HG02885 (cell line): ENCODE data around the gene KRT84.
"Not testable (repeated sequence)": the region's sequence is repeated elsewhere in the genome, so short reads cannot be mapped to it uniquely, and the experiment has no call there.

ENCODE experiments used
- ATAC-seq: cut with Tn5 transposase; IDR thresholded peaks from one replicate; pipeline ENCODE4 v1.9.1; 2021; ENCODE audit warnings: mild to moderate bottlenecking; ENCODE audit not compliant: unreplicated experiment, poor library complexity

Gene KRT84

GRCh38 chr12:52413202-52413601 lies 27.8 kb upstream of the KRT84 start:
- no peak for ATAC-seq

DNA sequence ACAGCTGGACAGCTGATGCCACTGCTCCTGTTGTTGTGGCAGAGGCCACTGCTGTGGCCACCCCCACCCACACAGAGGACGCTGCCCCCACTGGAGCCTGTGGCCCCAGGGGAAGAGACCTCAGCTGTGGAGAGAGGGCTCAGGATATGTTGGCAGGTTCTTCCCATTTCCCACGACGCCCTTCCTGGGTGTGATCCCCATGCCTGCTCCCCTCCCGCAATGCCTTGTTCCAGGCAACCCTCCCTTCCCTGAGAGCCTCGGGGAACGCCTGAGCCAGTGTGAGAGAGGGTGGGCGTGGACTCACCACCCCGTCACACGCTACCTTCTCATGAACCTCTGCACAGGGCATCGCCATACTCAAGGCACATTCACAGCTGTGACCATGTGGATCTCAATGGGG lies 26.4 kb upstream of the KRT84 start:
- no peak for ATAC-seq

DNA sequence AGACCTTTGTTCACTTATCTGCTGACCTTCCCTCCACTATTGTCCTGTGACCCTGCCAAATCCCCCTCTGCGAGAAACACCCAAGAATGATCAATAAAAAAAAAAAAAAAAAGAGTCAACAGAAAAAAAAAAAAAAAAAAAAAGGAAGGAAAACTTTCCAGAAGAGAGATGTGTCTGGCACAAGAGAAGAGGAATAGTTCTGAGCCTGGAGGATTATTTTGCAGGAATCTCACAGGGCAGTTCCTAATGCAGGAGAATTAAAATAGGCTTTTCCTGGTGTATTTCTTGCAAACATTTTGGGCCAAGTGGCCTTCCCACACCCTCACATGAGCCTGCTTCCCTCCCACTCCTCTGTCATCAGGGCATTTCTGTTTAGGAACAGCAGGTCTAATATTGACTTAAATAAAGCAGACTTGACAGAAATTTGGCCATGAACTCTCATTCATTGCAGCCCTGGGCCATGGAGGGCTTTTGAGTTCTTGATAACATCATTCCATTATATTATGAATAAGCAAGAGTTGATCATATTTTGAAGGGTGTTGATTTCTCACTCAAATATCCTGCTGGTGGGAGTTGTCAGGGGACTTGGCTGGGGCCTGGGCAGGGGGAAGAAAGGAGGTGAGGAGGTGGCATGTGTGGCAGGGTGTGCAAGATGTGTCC lies 25.3 kb upstream of the KRT84 start:
- not testable (repeated sequence) for ATAC-seq

GRCh38 chr12:52407918-52408317 lies 22.5 kb upstream of the KRT84 start:
- no peak for ATAC-seq

DNA sequence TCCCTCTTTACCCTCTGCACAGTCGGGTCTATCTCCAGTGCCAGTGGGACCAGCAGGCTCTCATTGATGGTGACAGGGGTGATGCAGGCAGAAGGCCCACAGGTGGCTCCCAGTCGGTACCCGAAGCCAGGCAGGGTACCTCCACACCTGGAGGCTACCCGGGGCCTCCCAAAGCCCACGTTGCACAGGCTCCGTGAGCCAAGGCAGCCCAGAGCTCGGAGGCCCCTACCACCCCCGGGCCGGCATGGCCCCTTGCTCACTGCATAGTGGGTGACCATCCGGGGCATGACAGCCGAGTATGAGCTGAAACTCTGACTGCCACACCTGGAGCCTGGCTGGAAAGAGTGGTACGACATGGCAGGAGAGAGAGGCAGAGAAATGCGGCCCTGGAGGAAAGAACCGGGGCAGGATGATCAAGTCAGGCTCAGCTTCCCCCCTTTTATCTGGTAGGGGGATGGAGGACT lies 20.5 kb upstream of the KRT84 start, which contains the start of gene KRT82:
KRT82 (minus strand) TSS at position 414 of the 464 bp plus-strand sequence; CDS start at position 356, 58 bp downstream.
- no peak for ATAC-seq

- no peak for ATAC-seq
Measured at GRCh38 chr12:52404951-52405350, 19.5 kb upstream of the KRT84 start.

- ATAC-seq: no peak
Measured at GRCh38 chr12:52403561-52403960, 18.1 kb upstream of the KRT84 start.

DNA sequence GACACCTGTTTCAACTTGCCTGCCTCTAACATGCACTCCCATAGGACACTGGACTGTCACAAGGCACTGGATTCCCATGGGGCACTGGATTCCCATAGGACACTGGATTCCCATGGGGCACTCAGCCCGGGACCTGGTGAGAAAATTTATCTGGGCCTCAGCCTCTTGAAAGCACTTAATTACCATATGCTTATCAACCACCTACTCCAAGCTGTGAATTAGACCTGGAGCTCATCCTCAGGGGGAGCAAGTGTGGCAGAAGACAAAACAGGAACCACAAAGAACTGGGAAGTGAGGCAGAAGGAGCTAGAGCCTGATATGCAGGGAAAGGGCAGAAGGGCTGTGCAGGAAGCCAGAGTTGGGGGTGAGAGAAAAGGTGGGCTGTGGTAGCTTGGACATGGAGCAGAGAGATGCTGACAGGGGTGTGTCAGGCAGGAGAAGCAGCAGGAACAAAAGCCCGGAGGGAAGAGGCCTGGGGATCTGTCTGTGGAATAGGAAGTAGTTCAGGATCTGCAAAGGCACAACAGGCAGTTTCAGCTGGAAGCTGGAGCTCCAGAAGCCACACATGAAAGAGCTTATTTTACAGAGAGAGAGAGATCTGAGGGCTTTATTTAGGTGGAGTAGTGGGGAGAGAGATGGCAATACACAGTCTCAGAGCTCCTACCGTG lies 17.6 kb upstream of the KRT84 start:
- no peak for ATAC-seq

GRCh38 chr12:52402377-52402776 lies 16.9 kb upstream of the KRT84 start:
- ATAC-seq: no peak

DNA sequence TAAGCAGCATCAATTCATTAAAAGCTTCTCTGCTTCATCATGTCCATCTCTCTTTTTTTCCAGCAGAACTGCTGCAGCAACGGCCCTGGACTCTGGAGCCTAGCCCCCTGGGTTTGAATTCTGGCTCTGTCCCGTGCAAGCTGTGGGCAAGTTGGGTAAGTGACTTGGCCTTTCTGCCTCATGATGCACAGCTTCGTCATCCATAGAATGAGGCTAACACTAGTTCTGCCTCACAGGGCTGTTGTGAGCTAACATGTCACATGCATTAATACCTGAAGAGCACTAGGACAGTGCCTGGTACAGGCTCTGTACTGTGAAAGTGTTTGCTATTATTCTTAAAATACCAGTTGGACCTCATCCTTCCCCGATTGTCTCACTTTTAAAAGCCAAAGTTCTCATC lies 16.5 kb upstream of the KRT84 start:
- ATAC-seq: no peak

GRCh38 chr12:52401526-52401925 lies 16.1 kb upstream of the KRT84 start:
- ATAC-seq: no peak

DNA sequence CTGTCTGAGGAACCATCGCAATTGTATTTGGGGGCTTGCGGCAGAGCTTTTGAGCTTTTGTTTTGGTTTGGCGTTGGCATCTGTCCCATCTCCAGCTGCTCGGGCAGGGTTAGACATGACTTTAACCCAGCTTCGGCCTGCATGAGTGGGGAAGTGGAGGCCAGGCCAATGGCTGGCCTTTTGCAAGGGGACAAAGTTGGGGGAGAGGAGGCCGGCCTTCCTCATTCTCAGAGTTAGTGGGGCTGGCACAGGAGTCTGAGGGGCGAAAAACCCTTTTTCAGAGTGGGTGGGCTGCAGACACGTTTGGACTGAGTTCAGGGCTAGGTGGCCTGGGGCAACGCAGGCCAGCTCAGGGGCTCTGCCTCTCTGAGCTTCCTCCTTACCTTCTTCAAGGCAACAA lies 15.5 kb upstream of the KRT84 start:
- ATAC-seq: no peak

- no peak for ATAC-seq
Measured at GRCh38 chr12:52399756-52400155, 14.3 kb upstream of the KRT84 start.

DNA sequence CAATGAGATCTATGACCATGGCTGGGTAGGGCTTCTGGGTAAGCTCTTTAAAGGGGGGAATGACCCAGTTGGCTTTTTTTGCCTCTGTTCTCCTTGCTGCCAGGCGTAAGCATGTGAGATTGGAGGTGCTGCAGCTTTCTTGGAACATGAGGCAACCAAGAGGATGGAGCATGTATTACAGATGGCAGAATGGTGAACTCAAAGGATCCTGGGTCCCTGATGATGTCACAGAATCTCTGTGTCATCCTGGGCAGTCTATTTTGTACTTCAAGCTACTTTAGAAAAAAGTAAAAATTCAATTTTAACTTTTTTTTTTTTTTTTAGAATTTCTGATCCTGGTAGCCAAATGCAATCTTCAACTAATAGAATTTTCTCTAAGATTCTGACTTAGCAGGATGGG lies 12.7 kb upstream of the KRT84 start:
- ATAC-seq: no peak

DNA sequence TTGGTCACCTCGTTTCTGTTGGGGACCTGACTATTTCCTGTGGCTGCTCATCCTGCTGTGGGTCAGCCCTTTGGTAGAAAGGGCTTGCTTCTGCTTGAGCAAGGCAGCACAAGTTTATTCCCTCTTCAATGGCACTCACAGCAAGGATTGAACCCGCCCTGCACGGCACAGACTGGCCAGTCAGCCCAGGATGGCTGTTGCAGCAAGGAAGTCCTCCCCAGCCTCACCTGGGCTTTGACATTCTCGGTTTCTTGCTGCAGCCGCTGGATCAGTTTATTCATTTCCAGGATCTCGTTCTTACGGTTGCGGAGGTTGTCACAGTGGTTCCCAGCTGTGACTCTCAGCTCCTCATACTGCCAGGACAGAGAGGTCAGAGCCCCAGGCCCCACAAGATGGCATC lies 11.2 kb upstream of the KRT84 start:
- ATAC-seq: no peak

DNA sequence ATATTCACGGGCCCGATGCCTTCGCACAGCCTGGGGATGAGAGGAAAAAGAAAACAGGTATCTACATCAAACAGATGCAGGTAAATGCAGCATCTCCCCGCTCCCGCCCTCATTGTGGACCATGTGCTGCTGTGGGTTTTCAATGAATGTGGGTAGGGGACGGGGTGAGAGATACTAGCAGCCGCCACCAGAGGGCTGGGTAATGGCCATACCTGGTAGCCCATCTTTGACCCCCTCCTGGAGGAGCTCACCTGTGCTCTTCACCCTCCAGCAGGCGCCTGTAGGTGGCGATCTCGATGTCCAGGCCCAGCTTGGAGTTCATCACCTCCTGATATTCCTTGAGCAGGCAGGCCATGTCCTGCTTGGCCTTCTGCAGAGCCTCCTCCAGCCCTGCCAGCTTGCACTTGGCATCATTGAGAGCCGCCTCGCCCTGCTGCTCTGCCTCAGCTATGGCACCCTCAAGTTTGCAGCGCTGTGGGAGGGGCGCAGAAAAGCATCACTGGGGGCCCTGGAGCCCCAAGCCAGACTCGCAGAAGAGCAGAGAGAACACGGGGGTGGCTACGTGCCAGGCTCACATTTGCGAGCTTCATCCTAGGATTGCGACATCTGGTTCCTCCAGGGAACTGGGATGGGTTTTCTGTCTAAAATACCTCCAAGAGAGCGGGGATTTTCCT lies 10.4 kb upstream of the KRT84 start:
- no peak for ATAC-seq

DNA sequence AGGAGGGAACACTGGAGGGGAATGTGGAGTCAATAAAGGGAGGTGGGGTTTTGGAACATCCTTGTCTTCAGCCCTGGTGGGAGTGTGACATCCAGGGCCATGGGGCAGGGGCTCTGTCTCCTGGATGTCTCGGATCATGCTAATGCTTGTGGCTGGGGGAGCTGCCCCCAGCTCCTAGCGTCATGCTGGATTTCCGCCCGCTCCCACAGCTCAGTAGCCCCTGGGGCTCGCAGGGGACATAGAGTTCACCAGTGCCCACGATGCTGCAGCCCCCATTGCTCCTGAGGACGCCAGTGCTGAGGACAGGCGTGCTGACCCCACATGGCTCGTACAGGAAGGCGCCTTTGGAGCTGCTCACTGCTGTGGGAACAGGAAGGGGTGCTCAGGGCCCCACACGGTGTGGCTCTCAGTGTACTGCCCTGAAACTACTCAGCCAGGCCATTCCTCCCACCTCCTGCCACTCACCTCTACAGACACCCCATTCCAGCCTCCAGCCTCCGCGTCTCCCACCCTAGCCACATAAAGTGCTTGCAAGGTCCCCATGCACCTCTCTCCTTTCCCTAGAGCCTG lies 9.5 kb upstream of the KRT84 start:
- no peak for ATAC-seq

GRCh38 chr12:52392465-52393007 lies 7.1 kb upstream of the KRT84 start:
- ATAC-seq: no peak

GRCh38 chr12:52391618-52392002 lies 6.2 kb upstream of the KRT84 start:
- no peak for ATAC-seq

GRCh38 chr12:52390739-52391617 lies 5.5 kb upstream of the KRT84 start:
- no peak for ATAC-seq
